ENCODE measurements around the gene TRAF1. TPM values are rescaled to one million over a fixed set of nuclear protein-coding genes. Genes with fewer than 3 reads are reported as not detected.

Gene TRAF1
- total RNA-seq, 8 experiments from 2014 or later, result 0.54 to 3.4 (median 1.6) TPM

GRCh38 chr9:120874226-120875194, 52.1 kb downstream of the TRAF1 start:
- Histone ChIP-seq H3K4me3 (no peak overlapping the region), H3K4me1 (replicated peaks in 1 of 2) (peaks cover 0 to 21% of the 10 kb centered on the region in 2 donors), H3K27ac (no peak overlapping the region)
- 65 to 100% (median 98%) methylated on average over 1 to 7 of the region's 10 CpGs; no CpG with 5 or more reads in 2 of the 10 experiments for WGBS, 10 experiments
- no peak for ATAC-seq (replicated peaks in 6 of 8)
- in situ Hi-C loops (cut with MboI; ENCODE audit: low pct_unique_long_range_greater_than_20kb in 2 of 9, low sequenced_read_pairs in 9 of 9, unreplicated experiment in 9 of 9), result no loop called here

GRCh38 chr9:120873512-120873911, 53.1 kb downstream of the TRAF1 start:
- H3K27ac ChIP-seq, result peak overlapping the region in 1 of 2 donors; percentile 5
- peaks cover 0 to 23% of the 10 kb centered on the region in 2 donors for H3K4me1 ChIP-seq (replicated peaks in 1 of 2)
- H3K4me3 ChIP-seq, result no peak overlapping the region
- no peak for ATAC-seq (replicated peaks in 6 of 8)
- in situ Hi-C loops (cut with MboI; ENCODE audit: low pct_unique_long_range_greater_than_20kb in 2 of 9, low sequenced_read_pairs in 9 of 9, unreplicated experiment in 9 of 9), result no loop called here
- WGBS, 10 experiments, result 45 to 100% (median 70%) methylated on average over 1 to 3 of the region's 4 CpGs; no CpG with 5 or more reads in 3 of the 10 experiments

GRCh38 chr9:120872791-120873502, 53.6 kb downstream of the TRAF1 start:
- in situ Hi-C loops (cut with MboI; ENCODE audit: low pct_unique_long_range_greater_than_20kb in 2 of 9, low sequenced_read_pairs in 9 of 9, unreplicated experiment in 9 of 9), result no loop called here
- WGBS, 10 experiments, result 93 to 100% (median 100%) methylated on average over 2 to 3 of the region's 3 CpGs; no CpG with 5 or more reads in 3 of the 10 experiments
- Histone ChIP-seq H3K27ac (peak overlapping the region in 1 of 2 donors; percentile 5), H3K4me1 (replicated peaks in 1 of 2) (peaks cover 5 to 22% of the 10 kb centered on the region in 2 donors), H3K4me3 (no peak overlapping the region)
- no peak for ATAC-seq (replicated peaks in 6 of 8)

GRCh38 chr9:120870206-120870605, 56.4 kb downstream of the TRAF1 start:
- no peak overlapping the region for H3K4me3 ChIP-seq
- WGBS, 10 experiments, result 80 to 100% (median 92%) methylated on average over 1 to 8 of the region's 9 CpGs; no CpG with 5 or more reads in 5 of the 10 experiments
- no peak overlapping the region for H3K27ac ChIP-seq
- in situ Hi-C loops (cut with MboI; ENCODE audit: low pct_unique_long_range_greater_than_20kb in 2 of 9, low sequenced_read_pairs in 9 of 9, unreplicated experiment in 9 of 9), result no loop called here
- ATAC-seq (replicated peaks in 6 of 8), result no peak
- H3K4me1 ChIP-seq (replicated peaks in 1 of 2), result peaks cover 17 to 18% of the 10 kb centered on the region in 2 donors

GRCh38 chr9:120869726-120870125, 56.9 kb downstream of the TRAF1 start:
- no peak for ATAC-seq (replicated peaks in 6 of 8)
- Histone ChIP-seq H3K27ac (no peak overlapping the region), H3K4me3 (no peak overlapping the region), H3K4me1 (replicated peaks in 1 of 2) (peaks cover 16 to 23% of the 10 kb centered on the region in 2 donors)
- WGBS, 10 experiments, result 78 to 100% (median 100%) methylated on average over 2 to 5 of the region's 10 CpGs; no CpG with 5 or more reads in 7 of the 10 experiments
- in situ Hi-C loops (cut with MboI; ENCODE audit: low pct_unique_long_range_greater_than_20kb in 2 of 9, low sequenced_read_pairs in 9 of 9, unreplicated experiment in 9 of 9), result no loop called here

- in situ Hi-C loops (cut with MboI; ENCODE audit: low pct_unique_long_range_greater_than_20kb in 2 of 9, low sequenced_read_pairs in 9 of 9, unreplicated experiment in 9 of 9), result no loop called here
- H3K4me3 ChIP-seq, result peak overlapping the region; percentile 21 to 35 (median 32)
- 40 to 100% (median 44%) methylated on average over 1 to 6 of the region's 10 CpGs; no CpG with 5 or more reads in 4 of the 10 experiments for WGBS, 10 experiments
- peaks cover 16 to 25% of the 10 kb centered on the region in 2 donors for H3K4me1 ChIP-seq (replicated peaks in 1 of 2)
- no peak for ATAC-seq (replicated peaks in 6 of 8)
- peak overlapping the region; percentile 54 to 76 for H3K27ac ChIP-seq
Measured at GRCh38 chr9:120869360-120869687, 57.3 kb downstream of the TRAF1 start.

GRCh38 chr9:120868676-120869359, 57.8 kb downstream of the TRAF1 start:
- ATAC-seq (replicated peaks in 6 of 8), result peak; percentile 90 to 94 (median 92)
- Histone ChIP-seq H3K4me3 (peak overlapping the region; percentile 23 to 35 (median 32)), H3K27ac (peak overlapping the region; percentile 54 to 76), H3K4me1 (replicated peaks in 1 of 2) (peaks cover 16 to 25% of the 10 kb centered on the region in 2 donors)
- 18% methylated on average over 7 of the region's 52 CpGs; no CpG with 5 or more reads in 9 of the 10 experiments for WGBS, 10 experiments
- in situ Hi-C loops (cut with MboI; ENCODE audit: low pct_unique_long_range_greater_than_20kb in 2 of 9, low sequenced_read_pairs in 9 of 9, unreplicated experiment in 9 of 9), result no loop called here

GRCh38 chr9:120868339-120868675, 58.3 kb downstream of the TRAF1 start:
- Histone ChIP-seq H3K27ac (peak overlapping the region; percentile 18 to 20), H3K4me3 (peak overlapping the region; percentile 22 to 35 (median 31)), H3K4me1 (replicated peaks in 1 of 2) (peaks cover 16 to 25% of the 10 kb centered on the region in 2 donors)
- WGBS, 10 experiments, result 40 to 100% (median 43%) methylated on average over 1 to 5 of the region's 11 CpGs; no CpG with 5 or more reads in 5 of the 10 experiments
- ATAC-seq (replicated peaks in 6 of 8), result no peak
- in situ Hi-C loops (cut with MboI; ENCODE audit: low pct_unique_long_range_greater_than_20kb in 2 of 9, low sequenced_read_pairs in 9 of 9, unreplicated experiment in 9 of 9), result no loop called here

- peak overlapping the region in 3 of 5 donors; percentile 22 to 35 (median 32) for H3K4me3 ChIP-seq
- ATAC-seq (replicated peaks in 6 of 8), result no peak
- H3K27ac ChIP-seq, result peak overlapping the region; percentile 18 to 20
- in situ Hi-C loops (cut with MboI; ENCODE audit: low pct_unique_long_range_greater_than_20kb in 2 of 9, low sequenced_read_pairs in 9 of 9, unreplicated experiment in 9 of 9), result no loop called here
- peaks cover 16 to 25% of the 10 kb centered on the region in 2 donors for H3K4me1 ChIP-seq (replicated peaks in 1 of 2)
- WGBS, 10 experiments, result 100% methylated on average over 1 to 2 of the region's 15 CpGs; no CpG with 5 or more reads in 6 of the 10 experiments
Measured at GRCh38 chr9:120867676-120868338, 58.8 kb downstream of the TRAF1 start.

GRCh38 chr9:120866651-120867050, 59.9 kb downstream of the TRAF1 start:
- WGBS, 10 experiments, result 67 to 100% (median 100%) methylated on average over 1 to 5 of the region's 6 CpGs; no CpG with 5 or more reads in 4 of the 10 experiments
- Histone ChIP-seq H3K27ac (peak overlapping the region in 1 of 2 donors; percentile 18), H3K4me3 (no peak overlapping the region), H3K4me1 (replicated peaks in 1 of 2) (peaks cover 16 to 25% of the 10 kb centered on the region in 2 donors)
- in situ Hi-C loops (cut with MboI; ENCODE audit: low pct_unique_long_range_greater_than_20kb in 2 of 9, low sequenced_read_pairs in 9 of 9, unreplicated experiment in 9 of 9), result no loop called here
- ATAC-seq (replicated peaks in 6 of 8), result no peak

GRCh38 chr9:120865809-120866208, 60.8 kb downstream of the TRAF1 start:
- H3K4me1 ChIP-seq (replicated peaks in 1 of 2), result peaks cover 16 to 25% of the 10 kb centered on the region in 2 donors
- WGBS, 10 experiments, result no CpG with 5 or more reads among the region's 5 CpGs
- ATAC-seq (replicated peaks in 6 of 8), result no peak
- no peak overlapping the region for H3K4me3 ChIP-seq
- peak overlapping the region; percentile 16 to 66 for H3K27ac ChIP-seq
- in situ Hi-C loops (cut with MboI; ENCODE audit: low pct_unique_long_range_greater_than_20kb in 2 of 9, low sequenced_read_pairs in 9 of 9, unreplicated experiment in 9 of 9), result no loop called here

- in situ Hi-C loops (cut with MboI; ENCODE audit: low pct_unique_long_range_greater_than_20kb in 2 of 9, low sequenced_read_pairs in 9 of 9, unreplicated experiment in 9 of 9), result no loop called here
- WGBS, 10 experiments, result 51 to 94% (median 60%) methylated on average over 1 to 5 of the region's 5 CpGs; no CpG with 5 or more reads in 4 of the 10 experiments
- peak in 1 of 8 experiments; percentile 11 for ATAC-seq (replicated peaks in 6 of 8)
Measured at GRCh38 chr9:120865176-120865575, 61.4 kb downstream of the TRAF1 start.

More at GRCh38 chr9:120865176-120865575, 61.4 kb downstream of the TRAF1 start:
- H3K4me1 ChIP-seq (replicated peaks in 1 of 2), result peaks cover 16 to 25% of the 10 kb centered on the region in 2 donors
- peak overlapping the region; percentile 16 to 66 for H3K27ac ChIP-seq
- no peak overlapping the region for H3K4me3 ChIP-seq
